Mesenteric fat pad (tissue), 1 donor: ENCODE measurements around the gene AZGP1. TPM values are rescaled to one million over a fixed set of nuclear protein-coding genes. Genes with fewer than 3 reads are reported as not detected.

Experiments used
- total RNA-seq: library from RNA; stranded (reverse); fragmentation: NEBNext Ultra II Directional; extraction: Animal tissue kit (Norgen Biotek cat#: 25700); gene quantifications from one replicate; pipeline ENCODE4 v1.2.1, GENCODE V29; 2021
- donor health status: DM: yes; HTN: yes; CAD: no.

AZGP1 gene
- total RNA-seq, 1 donor from 2014 or later: 76.2 TPM

Other genes with a start within 250 kb of the AZGP1 start
- gene CYP3A7, start 240.8 kb downstream of the AZGP1 start, total RNA-seq: not detected
- gene CYP3A4, start 191.8 kb downstream of the AZGP1 start, total RNA-seq: 0.26 TPM
- 0.48 TPM for gene CYP3A43, start 148.0 kb downstream of the AZGP1 start, total RNA-seq
- gene OR2AE1, start 99.0 kb downstream of the AZGP1 start, total RNA-seq: not detected
- 21.2 TPM for gene TRIM4, start 56.5 kb downstream of the AZGP1 start, total RNA-seq
- 0.61 TPM for gene GJC3, start 46.4 kb downstream of the AZGP1 start, total RNA-seq
- 58.9 TPM for gene ZKSCAN1, start 39.6 kb upstream of the AZGP1 start, total RNA-seq
- gene ZSCAN21, start 73.7 kb upstream of the AZGP1 start, total RNA-seq: 10.2 TPM
- 16.8 TPM for gene ZNF3, start 105.7 kb upstream of the AZGP1 start, total RNA-seq
- 85.2 TPM for gene COPS6, start 112.9 kb upstream of the AZGP1 start, total RNA-seq
- 22.7 TPM for gene MCM7, start 125.4 kb upstream of the AZGP1 start, total RNA-seq
- gene AP4M1, start 125.6 kb upstream of the AZGP1 start, total RNA-seq: 7.5 TPM
- gene TAF6, start 143.3 kb upstream of the AZGP1 start, total RNA-seq: 27.7 TPM
- 9.2 TPM for gene CNPY4, start 143.6 kb upstream of the AZGP1 start, total RNA-seq
- 1.7 TPM for gene MBLAC1, start 150.9 kb upstream of the AZGP1 start, total RNA-seq
- gene LAMTOR4, start 172.9 kb upstream of the AZGP1 start, total RNA-seq: 112 TPM
- 22.5 TPM for gene TRAPPC14, start 182.7 kb upstream of the AZGP1 start, total RNA-seq
- gene GAL3ST4, start 192.6 kb upstream of the AZGP1 start, total RNA-seq: 1.7 TPM
- gene GPC2, start 201.3 kb upstream of the AZGP1 start, total RNA-seq: 1.2 TPM
- 0.45 TPM for gene STAG3, start 201.9 kb upstream of the AZGP1 start, total RNA-seq
- gene PVRIG, start 243.9 kb upstream of the AZGP1 start, total RNA-seq: not detected